COLO829 (cell line): ENCODE results near the gene MBTD1.
"Not testable (repeated sequence)": the region's sequence is repeated elsewhere in the genome, so short reads cannot be mapped to it uniquely, and the experiment has no call there.

ENCODE experiments used
- DNase-seq: peaks from one replicate; pipeline ENCODE4 v3.0.0; 2012; ENCODE audit warnings: low spot score

Gene MBTD1

GRCh38 chr17:51255673-51256072 lies 4.2 kb downstream of the MBTD1 start:
- DNase-seq, result no peak

- DNase-seq, result no peak
Measured at GRCh38 chr17:51251010-51251409, 8.8 kb downstream of the MBTD1 start.

GRCh38 chr17:51250314-51250840 lies 9.5 kb downstream of the MBTD1 start:
- DNase-seq, result no peak

GRCh38 chr17:51245535-51245934 lies 14.3 kb downstream of the MBTD1 start:
- DNase-seq, result no peak

- DNase-seq, result no peak
Measured at GRCh38 chr17:51244041-51244440, 15.8 kb downstream of the MBTD1 start.

GRCh38 chr17:51240275-51240674 lies 19.6 kb downstream of the MBTD1 start:
- DNase-seq, result no peak

- DNase-seq, result no peak
Measured at GRCh38 chr17:51238255-51238887, 21.5 kb downstream of the MBTD1 start.

GRCh38 chr17:51234162-51234561 lies 25.7 kb downstream of the MBTD1 start:
- DNase-seq, result no peak

GRCh38 chr17:51231999-51232398 lies 27.9 kb downstream of the MBTD1 start:
- no peak for DNase-seq

- DNase-seq, result no peak
Measured at GRCh38 chr17:51230306-51230705, 29.5 kb downstream of the MBTD1 start.

- no peak for DNase-seq
Measured at GRCh38 chr17:51229889-51230288, 30.0 kb downstream of the MBTD1 start.

GRCh38 chr17:51228161-51228560 lies 31.7 kb downstream of the MBTD1 start:
- no peak for DNase-seq

GRCh38 chr17:51225523-51225922 lies 34.3 kb downstream of the MBTD1 start:
- DNase-seq, result not testable (repeated sequence)

GRCh38 chr17:51224402-51225262 lies 35.2 kb downstream of the MBTD1 start:
- DNase-seq, result no peak

- no peak for DNase-seq
Measured at GRCh38 chr17:51221322-51221721, 38.5 kb downstream of the MBTD1 start.

GRCh38 chr17:51217946-51218345 lies 41.9 kb downstream of the MBTD1 start:
- no peak for DNase-seq

- DNase-seq, result no peak
Measured at GRCh38 chr17:51214920-51215319, 44.9 kb downstream of the MBTD1 start.

GRCh38 chr17:51203838-51204237 lies 56.0 kb downstream of the MBTD1 start:
- no peak for DNase-seq

- no peak for DNase-seq
Measured at GRCh38 chr17:51200846-51201245, 59.0 kb downstream of the MBTD1 start.

- no peak for DNase-seq
Measured at GRCh38 chr17:51200295-51200694, 59.6 kb downstream of the MBTD1 start.

GRCh38 chr17:51197754-51198153 lies 62.1 kb downstream of the MBTD1 start:
- DNase-seq, result no peak

GRCh38 chr17:51191895-51192294 lies 68.0 kb downstream of the MBTD1 start:
- DNase-seq, result no peak

- no peak for DNase-seq
Measured at GRCh38 chr17:51189628-51190027, 70.2 kb downstream of the MBTD1 start.
